WTC11 (cell line): ENCODE measurements around the gene PXN. TPM values are rescaled to one million over a fixed set of nuclear protein-coding genes. Genes with fewer than 3 reads are reported as not detected.

Experiments used
- ATAC-seq: fragments of 200-7000 bp; cut with Tn5 transposase; 2 replicates; pipeline ENCODE4 v1.10.0; 2021; ENCODE audit warnings: mild to moderate bottlenecking, moderate library complexity
- CTCF ChIA-PET: fragments of 300-600 bp; sonication (Branson Sonifier 250); formaldehyde crosslinking; loops from one replicate; lab custom pipeline; 2021; ENCODE audit warnings: antibody characterized with exemption; lab: Charles Lee
- POLR2A ChIA-PET: fragments of 350-600 bp; sonication (Branson Sonifier 250); formaldehyde crosslinking; loops from one replicate; lab custom pipeline; 2021; ENCODE audit warnings: antibody characterized with exemption; lab: Charles Lee
- DNase-seq: peaks from one replicate; pipeline ENCODE4 v3.0.0; 2021; ENCODE audit warnings: low spot score
- H3K27ac Mint-ChIP-seq: 2 replicates; pipeline ENCODE4 v1.8.0; 2021; ENCODE audit warnings: mixed read lengths
- H3K27me3 Mint-ChIP-seq: 2 replicates; pipeline ENCODE4 v1.8.0; 2021; ENCODE audit warnings: low read depth, mild to moderate bottlenecking, moderate library complexity, mixed read lengths
- H3K36me3 Mint-ChIP-seq: 2 replicates; pipeline ENCODE4 v1.8.0; 2021; ENCODE audit warnings: mixed read lengths
- H3K4me1 Mint-ChIP-seq: 2 replicates; pipeline ENCODE4 v1.8.0; 2022; ENCODE audit warnings: mixed read lengths
- H3K4me3 Mint-ChIP-seq: 2 replicates; pipeline ENCODE4 v1.8.0; 2021; ENCODE audit warnings: mild to moderate bottlenecking, moderate library complexity, mixed read lengths
- H3K9me3 Mint-ChIP-seq: 2 replicates; pipeline ENCODE4 v1.8.0; 2021; ENCODE audit warnings: mixed read lengths
- ESRRA ChIP-seq: sonication (generic); formaldehyde crosslinking; IDR thresholded peaks from 2 replicates; pipeline ENCODE4 v1.8.1; 2022; ENCODE audit warnings: mild to moderate bottlenecking, missing genetic modification reagents, borderline replicate concordance
- ETV6 ChIP-seq: sonication (generic); formaldehyde crosslinking; IDR thresholded peaks from 2 replicates; pipeline ENCODE4 v1.8.1; 2022; ENCODE audit warnings: mild to moderate bottlenecking, missing genetic modification reagents
- FOXK1 ChIP-seq: sonication (generic); formaldehyde crosslinking; IDR thresholded peaks from 2 replicates; pipeline ENCODE4 v1.8.0; 2022; ENCODE audit warnings: mild to moderate bottlenecking, moderate library complexity, missing genetic modification reagents
- NFE2L1 ChIP-seq: sonication (generic); formaldehyde crosslinking; IDR thresholded peaks from 2 replicates; pipeline ENCODE4 v1.8.1; 2023; ENCODE audit warnings: missing genetic modification reagents
- SOX15 ChIP-seq: fragments of 250-450 bp; sonication (Bioruptor Pico); IDR thresholded peaks from 2 replicates; pipeline ENCODE4 v1.9.0; 2021; ENCODE audit warnings: mild to moderate bottlenecking
- TCF7 ChIP-seq: sonication (generic); formaldehyde crosslinking; IDR thresholded peaks from 2 replicates; pipeline ENCODE4 v1.8.0; 2022; ENCODE audit warnings: mild to moderate bottlenecking, low read depth, missing genetic modification reagents, moderate library complexity
- ZNF121 ChIP-seq: sonication (generic); formaldehyde crosslinking; IDR thresholded peaks from 2 replicates; pipeline ENCODE4 v1.8.0; 2023; ENCODE audit warnings: missing genetic modification reagents
- ZNF263 ChIP-seq: sonication (generic); formaldehyde crosslinking; IDR thresholded peaks from 2 replicates; pipeline ENCODE4 v1.8.1; 2022; ENCODE audit warnings: low read depth, mild to moderate bottlenecking, moderate library complexity, missing genetic modification reagents
- ZNF423 ChIP-seq: fragments of 250-450 bp; sonication (Bioruptor Pico); IDR thresholded peaks from 2 replicates; pipeline ENCODE4 v2.1.2; 2022; ENCODE audit warnings: mild to moderate bottlenecking, moderate library complexity
- total RNA-seq: library from RNA; stranded (reverse); gene quantifications from 3 replicates; pipeline ENCODE4 v1.2.3, GENCODE V29; 2021
- TF ChIP-seq, protein P1 (sequence below): fragments of 250-450 bp; sonication (Bioruptor Pico); IDR thresholded peaks from 2 replicates; pipeline ENCODE4 v2.1.2; 2022; ENCODE audit warnings: mild to moderate bottlenecking, moderate library complexity
- TF ChIP-seq, protein P2 (sequence below): fragments of 250-450 bp; sonication (Bioruptor Pico); IDR thresholded peaks from 2 replicates; pipeline ENCODE4 v1.9.0; 2021; ENCODE audit warnings: mild to moderate bottlenecking
- TF ChIP-seq, protein P3 (sequence below): fragments of 200-600 bp; IDR thresholded peaks from 2 replicates; pipeline ENCODE4 v1.8.0; 2022; ENCODE audit warnings: antibody characterized with exemption
- TF ChIP-seq, protein P4 (sequence below): sonication (generic); formaldehyde crosslinking; IDR thresholded peaks from 2 replicates; pipeline ENCODE4 v1.8.0; 2023; ENCODE audit warnings: missing genetic modification reagents
- TF ChIP-seq, protein P5 (sequence below): sonication (generic); formaldehyde crosslinking; IDR thresholded peaks from 2 replicates; pipeline ENCODE4 v1.8.0; 2022; ENCODE audit warnings: mild to moderate bottlenecking, missing genetic modification reagents

Gene PXN
- total RNA-seq, 1 experiment from 2014 or later = 132 TPM

DNA sequence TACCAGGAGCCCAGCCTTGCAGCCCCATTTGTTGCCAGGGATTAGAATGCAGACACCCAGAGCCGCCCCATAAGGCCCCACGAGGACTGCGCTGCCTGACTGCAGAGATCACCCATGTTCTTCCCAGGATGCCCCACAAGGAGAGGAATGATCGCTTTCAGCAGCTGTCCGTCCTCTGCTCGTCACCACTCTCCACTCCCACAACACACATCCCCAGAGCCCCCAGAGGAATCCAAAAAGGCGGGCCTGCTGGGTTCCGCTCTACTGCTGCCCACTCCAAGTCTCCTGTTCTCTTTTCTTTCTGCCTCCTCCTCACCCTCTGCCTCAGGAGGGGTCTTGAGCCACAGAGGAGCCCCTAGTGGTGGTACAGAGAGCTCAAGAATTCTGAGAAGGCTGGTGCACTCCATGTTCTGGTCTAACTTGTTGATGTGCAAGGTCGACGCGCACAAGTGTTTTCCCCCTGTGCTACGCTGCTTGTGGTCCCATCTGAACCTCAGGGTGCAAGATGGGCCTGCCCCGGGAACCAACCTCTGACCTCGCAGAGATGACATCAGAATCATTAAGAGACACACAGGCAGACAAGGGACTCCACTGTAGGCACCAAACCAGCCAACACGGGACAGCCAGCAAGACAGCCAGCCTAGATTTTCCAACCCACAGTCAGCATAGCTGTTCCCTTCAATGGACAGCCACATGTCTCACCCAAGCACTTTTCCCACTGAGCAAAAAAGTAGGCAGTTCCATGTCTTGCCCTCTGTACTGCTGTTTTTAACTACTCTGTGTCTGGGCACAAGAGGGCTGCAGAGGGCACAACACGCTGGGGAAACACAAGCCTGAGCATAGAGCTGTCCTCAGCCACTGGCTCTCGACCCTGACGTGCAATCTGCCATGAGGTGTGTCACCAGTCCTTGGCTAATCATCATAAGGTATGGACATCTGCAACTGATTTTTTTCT, 29.9 kb downstream of the PXN start:
- CTCF ChIA-PET = interaction anchor here (0.6 to 16.6 kb wide), 22 partner anchors 8 to 769 kb away, joined by 3 to 450 read pairs (median 6); partner anchors contain the start of genes PXN, RNU4-1, RNU4-2 and RPLP0
- ATAC-seq (peak; percentile 9; the same call in 1 of the 2 replicates), DNase-seq (peak; percentile 29)
- no peak for TF ChIP-seq TCF7 (CRISPR knock-in tag)
- peak; percentile 52; the same call in 1 of the 2 replicates for TF ChIP-seq ZNF121 (CRISPR knock-in tag)
- no peaks in the 10 kb centered on the region for H3K27me3 Mint-ChIP-seq
- H3K36me3 Mint-ChIP-seq = no peaks in the 10 kb centered on the region
- H3K4me1 Mint-ChIP-seq = peaks cover 73% of the 10 kb centered on the region
- H3K4me3 Mint-ChIP-seq = no peak overlapping the region
- no peaks in the 10 kb centered on the region for H3K9me3 Mint-ChIP-seq
- H3K27ac Mint-ChIP-seq = peak overlapping the region; percentile 88
- POLR2A ChIA-PET = interaction anchor here (1.1 to 2.0 kb wide), 5 partner anchors 14 to 55 kb away, joined by 3 to 10 read pairs (median 4); partner anchors contain the start of gene RNU4-2

DNA sequence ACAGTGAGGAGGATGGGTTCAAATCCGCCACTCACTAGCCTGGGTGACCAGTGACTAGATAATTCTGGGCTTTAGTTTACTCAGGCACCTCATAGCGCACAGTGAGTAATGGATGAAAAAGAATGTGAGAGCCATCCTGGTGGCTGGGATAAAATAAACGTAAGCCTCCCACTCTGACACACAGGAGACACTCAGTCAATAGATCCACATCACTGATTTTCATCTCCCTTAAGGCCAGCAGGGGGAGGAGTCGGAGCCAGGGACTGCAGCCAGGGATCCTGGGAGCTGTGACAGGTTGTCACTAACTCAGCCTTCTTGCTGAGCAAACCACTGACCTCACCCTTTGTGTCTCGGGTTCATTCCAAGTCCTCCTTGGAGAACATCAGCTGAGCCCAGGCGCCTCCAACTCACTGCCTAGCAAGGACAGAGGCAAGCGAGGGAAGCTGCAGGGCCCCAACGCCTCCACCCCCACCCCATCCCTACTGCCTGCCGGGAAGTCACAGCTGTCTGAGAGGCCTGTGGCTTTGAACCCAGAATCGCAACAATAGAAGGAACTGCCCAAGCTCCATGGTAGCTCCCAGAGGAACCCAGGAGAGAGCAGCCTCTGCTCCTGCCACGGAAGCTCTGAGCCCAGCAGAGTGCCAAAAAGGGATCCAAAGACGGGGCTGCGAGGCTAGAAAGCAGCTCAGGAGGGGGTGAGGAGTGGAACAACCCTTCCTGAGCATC, 30.7 kb downstream of the PXN start:
- Mint-ChIP-seq H3K9me3 (no peaks in the 10 kb centered on the region), H3K27ac (peak overlapping the region; percentile 80), H3K4me1 (peaks cover 73% of the 10 kb centered on the region), H3K4me3 (no peak overlapping the region), H3K27me3 (no peaks in the 10 kb centered on the region), H3K36me3 (no peaks in the 10 kb centered on the region)
- CTCF ChIA-PET = interaction anchor here (0.6 to 16.6 kb wide), 20 partner anchors 8 to 204 kb away, joined by 3 to 450 read pairs (median 6); partner anchors contain the start of genes PXN, RNU4-2, RPLP0 and SIRT4
- TF ChIP-seq ETV6 (CRISPR knock-in tag) = peak; percentile 48; the same call in 1 of the 2 replicates
- no peak for TF ChIP-seq ESRRA (CRISPR knock-in tag)
- ATAC-seq (peak; percentile 2), DNase-seq (peak; percentile 36)
- POLR2A ChIA-PET = interaction anchor here (0.7 to 2.0 kb wide), 6 partner anchors 15 to 56 kb away, joined by 3 to 10 read pairs (median 4); partner anchors contain the start of gene RNU4-2

DNA sequence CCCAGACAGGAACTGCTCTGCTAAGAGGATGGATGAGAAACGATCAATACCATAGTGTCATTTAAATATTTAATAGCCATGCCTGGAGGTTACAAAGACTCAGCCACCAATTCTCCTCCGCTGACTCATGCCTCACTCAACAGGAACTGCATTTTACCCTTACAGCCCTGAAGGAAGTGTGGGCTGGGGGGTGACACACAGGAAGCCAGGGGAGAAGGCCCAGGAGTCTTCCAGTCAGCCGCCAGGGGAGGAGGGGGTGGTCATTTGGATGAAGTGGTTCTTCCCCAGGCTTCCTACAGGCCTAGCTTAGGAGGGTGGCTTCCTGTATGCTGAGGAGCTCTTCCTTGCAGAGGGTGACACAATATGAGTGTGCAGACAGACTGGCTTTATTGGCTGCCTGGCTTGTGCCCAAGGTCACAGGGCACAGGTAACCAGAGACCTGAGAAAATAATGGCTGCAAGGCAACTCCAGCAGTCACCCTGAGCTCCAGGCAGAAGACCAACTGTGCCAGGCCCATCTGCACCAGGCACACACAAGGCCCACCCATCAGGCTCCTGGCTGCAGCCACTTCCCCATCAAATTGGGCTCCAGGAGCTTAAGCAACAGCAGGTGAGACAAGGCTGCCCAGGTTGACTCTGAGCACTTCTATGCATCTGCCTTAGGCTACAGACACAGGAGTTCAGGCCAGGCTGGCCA, 34.1 kb downstream of the PXN start:
- Mint-ChIP-seq H3K36me3 (no peaks in the 10 kb centered on the region), H3K4me3 (peak overlapping the region; percentile 55), H3K9me3 (no peaks in the 10 kb centered on the region), H3K27me3 (no peaks in the 10 kb centered on the region; the same call in 1 of the 2 replicates), H3K4me1 (peaks cover 93% of the 10 kb centered on the region), H3K27ac (peak overlapping the region; percentile 97)
- CTCF ChIA-PET = interaction anchor here (0.8 to 10.5 kb wide), 12 partner anchors 7 to 226 kb away, joined by 3 to 717 read pairs (median 6); partner anchors contain the start of genes PXN, RNU4-1, RNU4-2 and RPLP0
- DNase-seq (peak; percentile 53), ATAC-seq (peak; percentile 14)
- POLR2A ChIA-PET = interaction anchor here (0.6 to 7.7 kb wide), 7 partner anchors 15 to 115 kb away, joined by 3 to 198 read pairs (median 6); partner anchors contain the start of genes PXN, RAB35, RNU4-1 and RNU4-2
- TF ChIP-seq, protein P1, sequence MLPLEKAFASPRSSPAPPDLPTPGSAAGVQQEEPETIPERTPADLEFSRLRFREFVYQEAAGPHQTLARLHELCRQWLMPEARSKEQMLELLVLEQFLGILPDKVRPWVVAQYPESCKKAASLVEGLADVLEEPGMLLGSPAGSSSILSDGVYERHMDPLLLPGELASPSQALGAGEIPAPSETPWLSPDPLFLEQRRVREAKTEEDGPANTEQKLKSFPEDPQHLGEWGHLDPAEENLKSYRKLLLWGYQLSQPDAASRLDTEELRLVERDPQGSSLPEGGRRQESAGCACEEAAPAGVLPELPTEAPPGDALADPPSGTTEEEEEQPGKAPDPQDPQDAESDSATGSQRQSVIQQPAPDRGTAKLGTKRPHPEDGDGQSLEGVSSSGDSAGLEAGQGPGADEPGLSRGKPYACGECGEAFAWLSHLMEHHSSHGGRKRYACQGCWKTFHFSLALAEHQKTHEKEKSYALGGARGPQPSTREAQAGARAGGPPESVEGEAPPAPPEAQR (CRISPR knock-in tag) = no peak
- TF ChIP-seq ZNF423 (CRISPR knock-in tag) = peak; percentile 57; the same call in 1 of the 2 replicates
- peak; percentile 83 for TF ChIP-seq NFE2L1 (CRISPR knock-in tag)
- TF ChIP-seq, protein P2, sequence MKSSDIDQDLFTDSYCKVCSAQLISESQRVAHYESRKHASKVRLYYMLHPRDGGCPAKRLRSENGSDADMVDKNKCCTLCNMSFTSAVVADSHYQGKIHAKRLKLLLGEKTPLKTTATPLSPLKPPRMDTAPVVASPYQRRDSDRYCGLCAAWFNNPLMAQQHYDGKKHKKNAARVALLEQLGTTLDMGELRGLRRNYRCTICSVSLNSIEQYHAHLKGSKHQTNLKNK = no peak
- TF ChIP-seq FOXK1 (CRISPR knock-in tag) = no peak
- TF ChIP-seq SOX15 (CRISPR knock-in tag) = no peak
- no peak for TF ChIP-seq ZNF263 (CRISPR knock-in tag)
- TF ChIP-seq, protein P3, sequence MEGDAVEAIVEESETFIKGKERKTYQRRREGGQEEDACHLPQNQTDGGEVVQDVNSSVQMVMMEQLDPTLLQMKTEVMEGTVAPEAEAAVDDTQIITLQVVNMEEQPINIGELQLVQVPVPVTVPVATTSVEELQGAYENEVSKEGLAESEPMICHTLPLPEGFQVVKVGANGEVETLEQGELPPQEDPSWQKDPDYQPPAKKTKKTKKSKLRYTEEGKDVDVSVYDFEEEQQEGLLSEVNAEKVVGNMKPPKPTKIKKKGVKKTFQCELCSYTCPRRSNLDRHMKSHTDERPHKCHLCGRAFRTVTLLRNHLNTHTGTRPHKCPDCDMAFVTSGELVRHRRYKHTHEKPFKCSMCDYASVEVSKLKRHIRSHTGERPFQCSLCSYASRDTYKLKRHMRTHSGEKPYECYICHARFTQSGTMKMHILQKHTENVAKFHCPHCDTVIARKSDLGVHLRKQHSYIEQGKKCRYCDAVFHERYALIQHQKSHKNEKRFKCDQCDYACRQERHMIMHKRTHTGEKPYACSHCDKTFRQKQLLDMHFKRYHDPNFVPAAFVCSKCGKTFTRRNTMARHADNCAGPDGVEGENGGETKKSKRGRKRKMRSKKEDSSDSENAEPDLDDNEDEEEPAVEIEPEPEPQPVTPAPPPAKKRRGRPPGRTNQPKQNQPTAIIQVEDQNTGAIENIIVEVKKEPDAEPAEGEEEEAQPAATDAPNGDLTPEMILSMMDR = no peak
- TF ChIP-seq, protein P4, sequence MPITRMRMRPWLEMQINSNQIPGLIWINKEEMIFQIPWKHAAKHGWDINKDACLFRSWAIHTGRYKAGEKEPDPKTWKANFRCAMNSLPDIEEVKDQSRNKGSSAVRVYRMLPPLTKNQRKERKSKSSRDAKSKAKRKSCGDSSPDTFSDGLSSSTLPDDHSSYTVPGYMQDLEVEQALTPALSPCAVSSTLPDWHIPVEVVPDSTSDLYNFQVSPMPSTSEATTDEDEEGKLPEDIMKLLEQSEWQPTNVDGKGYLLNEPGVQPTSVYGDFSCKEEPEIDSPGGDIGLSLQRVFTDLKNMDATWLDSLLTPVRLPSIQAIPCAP (CRISPR knock-in tag) = no peak
- TF ChIP-seq, protein P5, sequence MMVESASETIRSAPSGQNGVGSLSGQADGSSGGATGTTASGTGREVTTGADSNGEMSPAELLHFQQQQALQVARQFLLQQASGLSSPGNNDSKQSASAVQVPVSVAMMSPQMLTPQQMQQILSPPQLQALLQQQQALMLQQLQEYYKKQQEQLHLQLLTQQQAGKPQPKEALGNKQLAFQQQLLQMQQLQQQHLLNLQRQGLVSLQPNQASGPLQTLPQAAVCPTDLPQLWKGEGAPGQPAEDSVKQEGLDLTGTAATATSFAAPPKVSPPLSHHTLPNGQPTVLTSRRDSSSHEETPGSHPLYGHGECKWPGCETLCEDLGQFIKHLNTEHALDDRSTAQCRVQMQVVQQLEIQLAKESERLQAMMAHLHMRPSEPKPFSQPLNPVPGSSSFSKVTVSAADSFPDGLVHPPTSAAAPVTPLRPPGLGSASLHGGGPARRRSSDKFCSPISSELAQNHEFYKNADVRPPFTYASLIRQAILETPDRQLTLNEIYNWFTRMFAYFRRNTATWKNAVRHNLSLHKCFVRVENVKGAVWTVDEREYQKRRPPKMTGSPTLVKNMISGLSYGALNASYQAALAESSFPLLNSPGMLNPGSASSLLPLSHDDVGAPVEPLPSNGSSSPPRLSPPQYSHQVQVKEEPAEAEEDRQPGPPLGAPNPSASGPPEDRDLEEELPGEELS = no peak
- TF ChIP-seq, all 79 proteins: peak for 2
